Stomach smooth muscle (tissue), 2 donors: ENCODE results near the gene BMP2.

Experiments used
- H3K27ac ChIP-seq: one replicate; pipeline ENCODE4 v1.7.0; 2013; ENCODE audit warnings: mild to moderate bottlenecking, low read length, inconsistent platforms
- H3K27me3 ChIP-seq, 2 donors: one replicate each; pipeline ENCODE4 v1.7.0; 2013; ENCODE audit warnings: low read length in 2 of 2; ENCODE audit not compliant: insufficient read depth in 2 of 2, control insufficient read depth in 1 of 2
- H3K36me3 ChIP-seq, 2 donors: one replicate each; pipeline ENCODE4 v1.7.0; 2013; ENCODE audit warnings: low read length in 2 of 2; ENCODE audit not compliant: control insufficient read depth in 2 of 2, insufficient read depth in 2 of 2
- H3K4me1 ChIP-seq: one replicate; pipeline ENCODE4 v1.7.0; 2013; ENCODE audit warnings: low read length; ENCODE audit not compliant: control insufficient read depth, insufficient read depth
- H3K4me3 ChIP-seq, 2 donors: one replicate each; pipeline ENCODE4 v1.7.0; 2013; ENCODE audit warnings: low read length in 2 of 2
- H3K9ac ChIP-seq, 2 donors: one replicate each; pipeline ENCODE4 v1.7.0; 2013; ENCODE audit warnings: low read length in 2 of 2, mild to moderate bottlenecking in 1 of 2
- H3K9me3 ChIP-seq, 2 donors: one replicate each; pipeline ENCODE4 v1.7.0; 2013; ENCODE audit warnings: low read length in 2 of 2; ENCODE audit not compliant: control insufficient read depth in 2 of 2
- donor health status: healthy.
- donor health status: Pancreatic carcinoma.

BMP2 gene

GRCh38 chr20:6767536-6768227, at the start of gene BMP2:
Gene BMP2, plus strand, starts transcription at chr20:6767686. Its CDS starts 2,441 bp downstream, at chr20:6770127.
- Histone ChIP-seq H3K9me3 (no peaks in the 10 kb centered on the region), H3K27ac (no peak within 1 kb of the TSS), H3K36me3 (no peaks in the 10 kb centered on the region), H3K4me3 (peak within 1 kb of the TSS; percentile 77 to 83), H3K9ac (peak within 1 kb of the TSS in 1 of 2 donors; percentile 59), H3K27me3 (peaks cover 15 to 20% of the 10 kb centered on the region in 2 donors), H3K4me1 (peaks cover 16% of the 10 kb centered on the region)

GRCh38 chr20:6718662-6719368, 48.7 kb upstream of the BMP2 start:
- H3K9me3 ChIP-seq: no peaks in the 10 kb centered on the region
- H3K4me1 ChIP-seq: peaks cover 2% of the 10 kb centered on the region
- no peak overlapping the region for H3K4me3 ChIP-seq
- H3K36me3 ChIP-seq: no peaks in the 10 kb centered on the region
- no peaks in the 10 kb centered on the region for H3K27me3 ChIP-seq
- H3K27ac ChIP-seq: no peak overlapping the region
- H3K9ac ChIP-seq: no peak overlapping the region

DNA sequence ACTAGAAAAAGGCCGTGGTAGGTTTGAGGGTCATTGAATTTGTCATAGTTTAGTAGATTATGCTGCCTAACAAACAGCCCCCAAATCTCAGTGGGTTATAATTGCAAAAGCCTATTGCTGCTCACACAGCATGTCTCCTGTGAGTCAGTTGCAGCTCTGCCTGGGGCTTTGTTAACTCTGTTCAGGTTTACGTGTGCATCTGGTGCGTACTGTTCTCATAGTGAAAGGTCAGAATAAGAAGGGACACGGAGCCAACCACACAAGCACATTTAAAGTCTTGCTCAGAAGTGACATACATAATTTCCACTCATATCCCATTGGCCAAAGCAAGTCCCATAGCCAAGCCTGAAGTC, 48.1 kb upstream of the BMP2 start:
- Histone ChIP-seq H3K27me3 (no peaks in the 10 kb centered on the region), H3K27ac (no peak overlapping the region), H3K4me1 (peaks cover 2% of the 10 kb centered on the region), H3K4me3 (no peak overlapping the region), H3K9me3 (no peaks in the 10 kb centered on the region), H3K36me3 (no peaks in the 10 kb centered on the region), H3K9ac (no peak overlapping the region)

DNA sequence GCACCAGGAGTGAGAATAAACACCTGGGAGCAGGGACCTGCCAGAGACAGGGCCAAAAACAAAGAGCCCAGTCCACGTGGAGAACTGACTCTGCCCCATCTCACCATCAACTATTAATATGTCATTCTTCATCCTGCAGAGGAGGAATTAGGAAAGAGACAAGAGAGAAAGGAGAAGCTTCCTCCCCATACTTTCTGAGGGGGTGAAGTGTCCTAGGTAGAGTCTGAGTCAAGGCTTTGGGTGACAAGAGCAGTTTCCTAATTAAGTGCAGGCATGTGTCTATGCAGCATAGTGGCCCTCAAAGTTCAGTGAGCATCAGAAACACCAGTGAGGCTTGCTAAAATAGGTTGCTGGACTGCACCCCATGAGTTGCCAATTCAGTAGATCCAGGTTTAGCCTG, 40.7 kb upstream of the BMP2 start:
- no peaks in the 10 kb centered on the region for H3K36me3 ChIP-seq
- no peak overlapping the region for H3K9ac ChIP-seq
- H3K4me1 ChIP-seq: no peaks in the 10 kb centered on the region

GRCh38 chr20:6730672-6731328, 36.7 kb upstream of the BMP2 start:
- Histone ChIP-seq H3K9ac (no peak overlapping the region), H3K9me3 (peaks cover 5 to 6% of the 10 kb centered on the region in 2 donors), H3K4me1 (no peaks in the 10 kb centered on the region), H3K4me3 (no peak overlapping the region), H3K27ac (peak overlapping the region; percentile 37), H3K27me3 (no peaks in the 10 kb centered on the region), H3K36me3 (no peaks in the 10 kb centered on the region)

More for the DNA sequence above, 40.7 kb upstream of the BMP2 start:
- no peaks in the 10 kb centered on the region for H3K27me3 ChIP-seq
- no peak overlapping the region for H3K27ac ChIP-seq
- no peaks in the 10 kb centered on the region for H3K9me3 ChIP-seq
- H3K4me3 ChIP-seq: no peak overlapping the region

- no peak overlapping the region for H3K27ac ChIP-seq
- no peak overlapping the region for H3K4me3 ChIP-seq
- H3K36me3 ChIP-seq: no peaks in the 10 kb centered on the region
- H3K4me1 ChIP-seq: no peaks in the 10 kb centered on the region
- peaks cover 5 to 6% of the 10 kb centered on the region in 2 donors for H3K9me3 ChIP-seq
- no peak overlapping the region for H3K9ac ChIP-seq
- no peaks in the 10 kb centered on the region for H3K27me3 ChIP-seq
Observed at GRCh38 chr20:6732001-6732447, 35.5 kb upstream of the BMP2 start.

DNA sequence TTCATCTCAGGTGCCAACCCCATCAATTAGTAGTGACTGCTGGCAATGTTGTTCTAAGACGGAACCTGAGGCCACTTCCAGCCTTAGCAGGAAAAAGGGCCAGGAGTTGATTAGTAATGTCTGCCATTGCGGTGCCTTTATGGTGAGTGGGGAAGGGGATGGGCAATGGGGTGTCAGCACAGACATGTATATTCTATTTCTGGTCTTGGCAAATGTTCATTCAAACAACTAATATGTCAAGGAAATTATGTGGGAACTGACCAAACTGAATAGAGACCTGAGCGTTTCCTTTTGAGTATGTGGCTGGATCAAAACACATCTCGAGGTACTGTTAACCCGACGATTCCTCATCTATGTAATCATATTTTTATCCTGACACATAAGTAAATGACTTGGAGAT, 34.6 kb upstream of the BMP2 start:
- H3K9me3 ChIP-seq: peaks cover 5 to 6% of the 10 kb centered on the region in 2 donors
- H3K4me3 ChIP-seq: no peak overlapping the region
- H3K9ac ChIP-seq: no peak overlapping the region
- no peaks in the 10 kb centered on the region for H3K27me3 ChIP-seq
- no peaks in the 10 kb centered on the region for H3K36me3 ChIP-seq
- H3K4me1 ChIP-seq: no peaks in the 10 kb centered on the region
- H3K27ac ChIP-seq: no peak overlapping the region

- no peak overlapping the region for H3K27ac ChIP-seq
- no peak overlapping the region for H3K9ac ChIP-seq
- H3K9me3 ChIP-seq: peaks cover 5 to 6% of the 10 kb centered on the region in 2 donors
- H3K27me3 ChIP-seq: no peaks in the 10 kb centered on the region
- H3K36me3 ChIP-seq: no peaks in the 10 kb centered on the region
- no peak overlapping the region for H3K4me3 ChIP-seq
- H3K4me1 ChIP-seq: no peaks in the 10 kb centered on the region
Observed at GRCh38 chr20:6733965-6734364, 33.5 kb upstream of the BMP2 start.

- H3K9ac ChIP-seq: no peak overlapping the region
- no peak overlapping the region for H3K27ac ChIP-seq
- H3K4me1 ChIP-seq: no peaks in the 10 kb centered on the region
- H3K36me3 ChIP-seq: no peaks in the 10 kb centered on the region
- peaks cover 5 to 6% of the 10 kb centered on the region in 2 donors for H3K9me3 ChIP-seq
- no peaks in the 10 kb centered on the region for H3K27me3 ChIP-seq
- no peak overlapping the region for H3K4me3 ChIP-seq
Observed at GRCh38 chr20:6735942-6736845, 31.3 kb upstream of the BMP2 start.

GRCh38 chr20:6739406-6739805, 28.1 kb upstream of the BMP2 start:
- no peak overlapping the region for H3K27ac ChIP-seq
- H3K4me1 ChIP-seq: no peaks in the 10 kb centered on the region
- no peaks in the 10 kb centered on the region for H3K36me3 ChIP-seq
- no peaks in the 10 kb centered on the region for H3K27me3 ChIP-seq
- H3K9ac ChIP-seq: no peak overlapping the region
- H3K4me3 ChIP-seq: no peak overlapping the region
- peaks cover 5 to 6% of the 10 kb centered on the region in 2 donors for H3K9me3 ChIP-seq
